Adipocyte (in vitro differentiated cells): ENCODE results near the gene TPM3.
"Not testable (repeated sequence)": the region's sequence is repeated elsewhere in the genome, so short reads cannot be mapped to it uniquely, and the experiment has no call there.

Source experiments
- DNase-seq: peaks from one replicate; pipeline ENCODE4 v3.0.0-alpha.2; 2015; ENCODE audit warnings: low read depth
- H3K27me3 ChIP-seq: replicated peaks from 2 replicates; pipeline ENCODE4 v1.7.0; 2013; ENCODE audit warnings: mild to moderate bottlenecking, low read length, moderate library complexity; ENCODE audit not compliant: control insufficient read depth, insufficient read depth
- H3K36me3 ChIP-seq: 2 replicates; pipeline ENCODE4 v1.7.0; 2013; ENCODE audit warnings: low read length, mild to moderate bottlenecking, moderate library complexity; ENCODE audit not compliant: control insufficient read depth, insufficient read depth, severe bottlenecking
- H3K4me1 ChIP-seq: 2 replicates; pipeline ENCODE4 v1.7.0; 2013; ENCODE audit warnings: mild to moderate bottlenecking, low read length, moderate library complexity; ENCODE audit not compliant: control insufficient read depth, insufficient read depth
- H3K4me3 ChIP-seq: 2 replicates; pipeline ENCODE4 v1.7.0; 2013; ENCODE audit warnings: mild to moderate bottlenecking, low read length, moderate library complexity
- H3K9ac ChIP-seq: 2 replicates; pipeline ENCODE4 v1.7.0; 2013; ENCODE audit warnings: mild to moderate bottlenecking, low read length, moderate library complexity
- H3K9me3 ChIP-seq: 2 replicates; pipeline ENCODE4 v1.7.0; 2013; ENCODE audit warnings: mild to moderate bottlenecking, low read length, moderate library complexity; ENCODE audit not compliant: control insufficient read depth

TPM3 gene

DNA sequence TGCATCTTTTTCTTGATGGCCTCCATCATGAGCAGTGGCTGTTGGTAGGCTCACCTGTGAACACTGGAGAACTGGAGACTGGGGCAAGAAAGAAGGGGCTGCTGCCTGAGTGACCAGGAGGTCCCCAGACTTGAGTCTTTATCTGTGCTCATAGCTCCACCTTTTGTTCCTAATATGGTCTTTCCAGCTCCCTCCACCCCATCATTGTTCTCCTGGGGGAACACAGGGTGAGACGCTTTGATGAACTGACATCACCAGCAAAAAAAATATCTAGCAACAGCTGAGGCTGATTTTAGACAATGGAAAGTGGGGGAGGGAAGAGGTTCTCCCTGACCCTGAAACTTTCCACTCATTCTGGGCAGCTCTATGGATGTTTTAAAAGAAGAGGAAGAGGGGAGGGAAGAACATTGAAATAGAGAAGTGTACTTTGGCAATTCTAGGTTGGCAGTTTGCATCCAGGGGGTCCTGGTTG lies at the start of gene TPM3:
TSS of gene TPM3 (minus strand) at position 111 of the 472 bp plus-strand sequence. CDS start at position 29, 82 bp downstream.
- H3K36me3 ChIP-seq: no peaks in the 10 kb centered on the region
- H3K4me3 ChIP-seq: no peak within 1 kb of the TSS
- DNase-seq: no peak
- H3K9ac ChIP-seq: no peak within 1 kb of the TSS
- peaks cover 12% of the 10 kb centered on the region for H3K4me1 ChIP-seq
- H3K9me3 ChIP-seq: no peaks in the 10 kb centered on the region
- peaks cover 32% of the 10 kb centered on the region for H3K27me3 ChIP-seq

DNA sequence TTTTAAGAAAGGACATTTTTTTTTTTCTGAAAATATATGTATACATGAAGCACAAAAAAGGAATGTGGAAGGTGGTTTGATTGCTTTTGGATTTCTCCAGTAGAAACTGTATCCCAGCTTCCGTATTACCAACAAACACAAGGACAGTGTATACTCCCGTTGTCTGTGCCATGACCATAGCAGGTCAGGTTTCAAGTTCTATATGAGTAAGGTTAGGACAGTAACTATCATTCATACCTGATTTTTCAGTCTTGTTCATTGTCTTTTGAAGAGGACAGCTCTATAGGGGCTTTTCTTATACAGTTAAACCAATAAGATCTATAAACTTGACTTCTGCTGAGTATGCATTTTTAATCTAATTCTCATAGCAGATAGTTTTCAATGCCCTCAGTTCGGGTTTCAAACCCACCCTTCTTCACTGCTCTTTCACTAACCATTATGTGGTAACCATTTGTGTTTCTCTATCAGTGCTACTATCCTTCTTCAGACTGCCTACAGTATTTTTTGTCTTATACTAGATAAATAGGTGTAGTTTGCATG lies 48.5 kb upstream of the TPM3 start:
- H3K27me3 ChIP-seq: no peaks in the 10 kb centered on the region
- DNase-seq: no peak
- no peak overlapping the region for H3K9ac ChIP-seq
- H3K4me3 ChIP-seq: no peak overlapping the region
- H3K4me1 ChIP-seq: peaks cover 13% of the 10 kb centered on the region
- peaks cover 98% of the 10 kb centered on the region for H3K36me3 ChIP-seq
- no peaks in the 10 kb centered on the region for H3K9me3 ChIP-seq

DNA sequence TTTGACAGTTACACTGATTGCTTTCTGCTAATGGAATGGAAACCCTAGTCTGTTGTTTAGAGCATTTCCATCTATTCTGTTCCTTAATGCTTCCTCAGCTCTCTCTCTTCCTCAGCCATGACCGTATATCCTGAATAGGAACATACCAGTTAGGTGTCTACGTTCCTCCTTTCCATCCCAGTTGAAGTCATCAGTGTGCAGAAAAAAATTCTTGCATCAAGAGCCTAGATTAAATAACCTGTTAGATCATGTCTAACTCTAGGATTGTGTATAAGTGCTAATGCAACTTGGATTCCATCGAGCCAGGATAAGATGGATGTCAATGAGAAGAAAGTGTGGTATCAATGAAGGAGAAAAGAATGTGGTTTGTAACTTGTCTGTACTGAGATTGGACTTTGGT lies 47.6 kb upstream of the TPM3 start:
- H3K36me3 ChIP-seq: peaks cover 98% of the 10 kb centered on the region
- H3K9me3 ChIP-seq: no peaks in the 10 kb centered on the region
- H3K4me1 ChIP-seq: peaks cover 13% of the 10 kb centered on the region
- no peak overlapping the region for H3K4me3 ChIP-seq
- no peak for DNase-seq
- H3K9ac ChIP-seq: no peak overlapping the region
- no peaks in the 10 kb centered on the region for H3K27me3 ChIP-seq

GRCh38 chr1:154237880-154238506 lies 46.1 kb upstream of the TPM3 start:
- H3K4me3 ChIP-seq: no peak overlapping the region
- H3K9me3 ChIP-seq: no peaks in the 10 kb centered on the region
- H3K9ac ChIP-seq: no peak overlapping the region
- no peak for DNase-seq
- no peaks in the 10 kb centered on the region for H3K27me3 ChIP-seq
- peaks cover 94% of the 10 kb centered on the region for H3K36me3 ChIP-seq
- peaks cover 13% of the 10 kb centered on the region for H3K4me1 ChIP-seq

- peaks cover 94% of the 10 kb centered on the region for H3K36me3 ChIP-seq
- DNase-seq: no peak
- peak overlapping the region; percentile 11 for H3K9ac ChIP-seq
- no peak overlapping the region for H3K4me3 ChIP-seq
- no peaks in the 10 kb centered on the region for H3K9me3 ChIP-seq
- no peaks in the 10 kb centered on the region for H3K27me3 ChIP-seq
- H3K4me1 ChIP-seq: peaks cover 13% of the 10 kb centered on the region
Measured at GRCh38 chr1:154237435-154237834, 45.5 kb upstream of the TPM3 start.

DNA sequence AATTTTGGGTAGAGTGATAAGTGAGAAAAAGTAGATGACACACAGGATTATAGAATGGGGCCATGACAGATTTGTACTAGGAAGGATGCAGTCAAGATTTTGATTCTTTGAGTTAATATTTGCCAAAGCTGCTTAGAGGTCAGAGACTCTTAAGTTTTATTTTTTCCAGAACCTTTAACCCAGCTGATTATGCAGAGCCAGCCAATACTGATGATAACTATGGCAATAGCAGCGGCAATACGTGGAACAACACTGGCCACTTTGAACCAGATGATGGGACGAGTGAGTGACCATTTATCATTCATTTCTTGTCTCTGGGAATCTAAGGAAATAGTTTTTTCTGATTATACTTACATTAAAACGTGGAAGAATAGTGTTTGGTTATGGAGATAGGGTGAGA lies 45.0 kb upstream of the TPM3 start:
- Histone ChIP-seq H3K9ac (peak overlapping the region; percentile 11), H3K27me3 (no peaks in the 10 kb centered on the region), H3K9me3 (no peaks in the 10 kb centered on the region), H3K4me1 (peaks cover 13% of the 10 kb centered on the region), H3K36me3 (peaks cover 94% of the 10 kb centered on the region), H3K4me3 (no peak overlapping the region)
- no peak for DNase-seq

- not testable (repeated sequence) for H3K27me3 ChIP-seq, DNase-seq, H3K4me3 ChIP-seq, H3K9ac ChIP-seq, H3K9me3 ChIP-seq
- Histone ChIP-seq H3K36me3 (peaks cover 96% of the 10 kb centered on the region), H3K4me1 (peaks cover 13% of the 10 kb centered on the region)
Measured at GRCh38 chr1:154233127-154233526, 41.2 kb upstream of the TPM3 start.

- not testable (repeated sequence) for H3K9me3 ChIP-seq, H3K4me1 ChIP-seq, H3K4me3 ChIP-seq, H3K9ac ChIP-seq, H3K27me3 ChIP-seq, DNase-seq
- peaks cover 96% of the 10 kb centered on the region for H3K36me3 ChIP-seq
Measured at GRCh38 chr1:154231112-154231511, 39.2 kb upstream of the TPM3 start.

GRCh38 chr1:154225370-154225769 lies 33.5 kb upstream of the TPM3 start:
- H3K4me3 ChIP-seq: no peak overlapping the region
- DNase-seq: no peak
- no peaks in the 10 kb centered on the region for H3K27me3 ChIP-seq
- H3K4me1 ChIP-seq: peaks cover 31% of the 10 kb centered on the region
- peaks cover 53% of the 10 kb centered on the region for H3K36me3 ChIP-seq
- H3K9me3 ChIP-seq: no peaks in the 10 kb centered on the region
- H3K9ac ChIP-seq: no peak overlapping the region

DNA sequence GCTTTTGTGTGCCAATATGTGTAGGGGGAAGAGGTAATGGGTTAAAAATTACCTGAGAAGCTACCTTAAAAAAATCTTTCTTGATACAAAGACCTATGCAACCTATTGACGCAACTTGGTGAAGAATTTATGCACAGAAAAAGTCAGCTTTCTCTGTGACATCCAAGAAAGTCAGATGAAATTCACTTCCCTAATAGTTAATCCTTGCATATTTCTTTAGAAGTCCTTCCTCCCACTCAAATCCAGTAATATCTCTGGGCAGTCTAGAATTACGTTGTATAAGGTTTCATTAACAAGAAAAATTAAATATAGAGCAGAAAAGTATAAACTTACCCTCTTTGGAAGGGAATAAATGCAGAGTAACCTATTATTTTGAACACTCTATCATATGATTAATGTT lies 31.7 kb upstream of the TPM3 start:
- peaks cover 39% of the 10 kb centered on the region for H3K4me1 ChIP-seq
- peaks cover 42% of the 10 kb centered on the region for H3K36me3 ChIP-seq
- no peaks in the 10 kb centered on the region for H3K27me3 ChIP-seq
- no peaks in the 10 kb centered on the region for H3K9me3 ChIP-seq
- peak overlapping the region; percentile 94 for H3K4me3 ChIP-seq
- H3K9ac ChIP-seq: peak overlapping the region; percentile 60
- DNase-seq: peak; percentile 37

GRCh38 chr1:154222918-154223317 lies 31.0 kb upstream of the TPM3 start:
- Histone ChIP-seq H3K36me3 (peaks cover 43% of the 10 kb centered on the region), H3K4me3 (peak overlapping the region; percentile 94), H3K9me3 (no peaks in the 10 kb centered on the region), H3K27me3 (no peaks in the 10 kb centered on the region), H3K9ac (peak overlapping the region; percentile 95), H3K4me1 (peaks cover 45% of the 10 kb centered on the region)
- peak; percentile 2 for DNase-seq
